K562 (cell line): ENCODE results near the gene RDH16. TPM values are rescaled to one million over a fixed set of nuclear protein-coding genes. Genes with fewer than 3 reads are reported as not detected.

Experiments
- DDX20 ChIP-seq: fragments of 450-650 bp; IDR thresholded peaks from 2 replicates; pipeline ENCODE4 v1.6.1; 2016; ENCODE audit warnings: missing genetic modification characterization, low read depth, mild to moderate bottlenecking, missing compliant biosample characterization, moderate library complexity
- E2F1 ChIP-seq: sonication (generic); formaldehyde crosslinking; IDR thresholded peaks from 2 replicates; pipeline ENCODE4 v1.8.1; 2023; ENCODE audit warnings: mild to moderate bottlenecking, missing genetic modification reagents, moderate library complexity
- FOXP4 ChIP-seq: sonication (generic); formaldehyde crosslinking; IDR thresholded peaks from 2 replicates; pipeline ENCODE4 v1.8.0; 2022; ENCODE audit warnings: mild to moderate bottlenecking, missing genetic modification reagents, borderline replicate concordance
- HNRNPK ChIP-seq: fragments of 200-400 bp; formaldehyde crosslinking; IDR thresholded peaks from one replicate; pipeline ENCODE4 v1.6.1; 2018; ENCODE audit warnings: mild to moderate bottlenecking, low read depth, low read length; ENCODE audit not compliant: poor library complexity, severe bottlenecking
- JUND ChIP-seq, 2 experiments: IDR thresholded peaks; 2 replicates in 1 of 2; 3 replicates in 1 of 2; pipeline ENCODE4 v1.6.1; 2011; ENCODE audit warnings: borderline replicate concordance in 2 of 2, low read depth in 2 of 2, low read length in 2 of 2, improper control_type of control experiment in 1 of 2, missing biosample characterization in 1 of 2, missing genetic modification characterization in 1 of 2, missing genetic modification reagents in 1 of 2
- KLF1 ChIP-seq: fragments of 450-650 bp; IDR thresholded peaks from 2 replicates; pipeline ENCODE4 v1.6.1; 2016; ENCODE audit warnings: missing genetic modification characterization, missing compliant biosample characterization
- MGA ChIP-seq: fragments of 450-650 bp; IDR thresholded peaks from 2 replicates; pipeline ENCODE4 v1.6.1; 2016; ENCODE audit warnings: mild to moderate bottlenecking, moderate library complexity
- NCOA4 ChIP-seq: fragments of 450-650 bp; IDR thresholded peaks from 2 replicates; pipeline ENCODE4 v1.6.1; 2018; ENCODE audit warnings: mild to moderate bottlenecking; ENCODE audit not compliant: partially characterized antibody
- NELFE ChIP-seq: IDR thresholded peaks from 2 replicates; pipeline ENCODE4 v1.6.1; 2011; ENCODE audit warnings: mild to moderate bottlenecking; ENCODE audit not compliant: insufficient read depth, insufficient read length
- ZFP91 ChIP-seq: sonication (generic); formaldehyde crosslinking; IDR thresholded peaks from 2 replicates; pipeline ENCODE4 v1.8.0; 2022; ENCODE audit warnings: mild to moderate bottlenecking, missing genetic modification reagents
- polyA plus RNA-seq, 8 experiments: library from polyadenylated mRNA; depleted of rRNA in 4 of 8; stranded (reverse) in 5 of 8; unstranded in 3 of 8; fragments of >200 nt; fragmentation: Nextera tagmentation in 2 of 8; fragmentation: Illumina TruSeq in 1 of 8; extraction: Ambion mirVana in 2 of 8; extraction: Trizol in 1 of 8; gene quantifications; 2 replicates each; pipeline versions ENCODE4 v1.2.1 to v1.2.3, GENCODE V29; 2011 to 2014; ENCODE audit warnings: inconsistent platforms in 1 of 8, missing spikeins in 1 of 8
- total RNA-seq, 7 experiments: library from RNA; depleted of rRNA in 6 of 7; stranded (reverse); fragments of >200 nt in 6 of 7; fragmentation: Illumina TruSeq in 2 of 7; extraction: Trizol in 2 of 7; gene quantifications; 2 replicates each; pipeline versions ENCODE4 v1.2.1 to v1.2.3, GENCODE V29; 2011 to 2021; ENCODE audit warnings: low replicate concordance in 1 of 7

Gene RDH16
- total and polyA plus RNA-seq, 9 of the 15 experiments (the other 6 are each of a cell fraction or from before 2014, with no cell fraction given), result 0.11 to 0.52 (median 0.22) TPM; not detected in 1

GRCh38 chr12:56987551-56988053 lies 30.2 kb upstream of the RDH16 start (continued):
- TF ChIP-seq FOXP4, result no peak
- TF ChIP-seq KLF1 (tag), result no peak
- TF ChIP-seq NELFE, result no peak
- no peak for TF ChIP-seq ZFP91 (CRISPR knock-in tag)
- peak; percentile 39; the same call in 1 of the 2 replicates for TF ChIP-seq JUND (IDR thresholded peaks at IDR 0.05; ENCODE audit: borderline replicate concordance, low read depth, low read length)
- no peak for TF ChIP-seq JUND (tag; IDR thresholded peaks at IDR 0.05; ENCODE audit: borderline replicate concordance, low read depth, low read length)
- TF ChIP-seq HNRNPK, result no peak
- no peak for TF ChIP-seq NCOA4
- no peak for TF ChIP-seq MGA
- TF ChIP-seq DDX20 (tag), result no peak
- TF ChIP-seq E2F1 (CRISPR knock-in tag), result no peak
